IPS DF 4.7 (cell line): ENCODE results near the gene MTFP1.
"Not testable (repeated sequence)": the region's sequence is repeated elsewhere in the genome, so short reads cannot be mapped to it uniquely, and the experiment has no call there.

Experiments
- DNase-seq: peaks from one replicate; pipeline ENCODE4 v3.0.0-alpha.2; 2013; ENCODE audit warnings: low spot score; ENCODE audit errors: extremely low read depth

The MTFP1 gene, protein sequence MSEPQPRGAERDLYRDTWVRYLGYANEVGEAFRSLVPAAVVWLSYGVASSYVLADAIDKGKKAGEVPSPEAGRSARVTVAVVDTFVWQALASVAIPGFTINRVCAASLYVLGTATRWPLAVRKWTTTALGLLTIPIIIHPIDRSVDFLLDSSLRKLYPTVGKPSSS

GRCh38 chr22:30425616-30426387, at the start of gene MTFP1:
TSS of gene MTFP1 (plus strand) at chr22:30425768. CDS start at chr22:30425880, 112 bp downstream.
- no peak for DNase-seq

DNA sequence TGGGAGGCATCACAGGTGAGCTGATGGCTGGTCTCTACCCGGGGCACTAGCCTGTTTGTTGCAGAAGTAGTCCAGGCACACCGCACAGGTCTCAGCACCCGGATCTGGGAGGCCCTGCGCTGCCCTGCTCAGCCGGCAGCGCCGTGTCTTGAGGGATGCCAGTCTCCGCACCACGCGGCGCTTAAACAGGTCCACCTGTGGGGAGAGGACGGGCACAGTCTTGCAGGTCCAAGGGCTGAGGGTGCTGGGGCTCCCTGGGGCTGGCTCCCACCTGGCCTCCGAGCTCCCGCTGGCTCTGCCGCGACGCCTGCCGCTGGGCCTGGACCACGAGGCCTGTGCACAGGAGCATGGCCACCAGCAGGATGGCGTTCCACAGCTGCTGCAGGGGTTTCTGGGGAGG, 45.6 kb upstream of the MTFP1 start:
- DNase-seq = no peak

GRCh38 chr22:30381264-30381663, 44.3 kb upstream of the MTFP1 start:
- DNase-seq = no peak

DNA sequence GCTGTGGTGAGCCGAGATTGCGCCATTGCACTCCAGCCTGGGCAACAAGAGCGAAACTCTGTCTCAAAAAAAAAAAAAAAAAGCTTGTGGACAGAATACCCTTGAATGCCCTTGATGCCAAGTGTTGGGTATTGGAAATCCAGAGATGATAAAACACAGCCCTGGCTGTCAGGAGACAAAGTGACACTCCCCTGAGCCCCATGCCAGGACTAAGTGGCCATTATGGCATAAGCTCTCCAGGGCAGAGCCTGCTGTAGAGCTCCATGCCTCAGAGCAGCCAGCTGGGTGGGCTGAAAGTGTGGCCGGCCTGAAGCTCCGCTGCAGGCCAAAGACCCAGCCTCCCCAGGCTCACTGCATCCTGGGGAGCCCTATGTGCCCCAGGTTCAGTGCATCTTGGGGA, 43.2 kb upstream of the MTFP1 start:
- no peak for DNase-seq

DNA sequence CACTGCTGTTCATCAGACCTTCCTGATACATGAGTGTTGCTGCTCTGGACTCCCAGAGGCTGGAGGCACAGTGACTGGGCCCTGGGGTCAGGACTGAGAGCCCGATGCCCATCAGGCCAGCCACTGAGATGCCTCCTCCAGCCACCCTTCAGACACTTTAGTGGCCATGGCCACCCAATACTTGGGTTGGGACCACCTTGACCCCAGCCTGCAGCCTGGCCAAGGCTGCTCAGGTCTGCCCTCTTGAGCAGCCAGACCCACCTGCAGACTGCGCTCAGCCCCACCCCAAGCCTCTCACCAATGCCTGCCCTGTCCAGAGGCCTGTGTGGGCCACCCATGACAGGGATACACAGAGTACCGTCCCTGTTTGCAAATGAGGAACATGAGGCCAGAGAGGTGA, 42.5 kb upstream of the MTFP1 start:
- DNase-seq = no peak

DNA sequence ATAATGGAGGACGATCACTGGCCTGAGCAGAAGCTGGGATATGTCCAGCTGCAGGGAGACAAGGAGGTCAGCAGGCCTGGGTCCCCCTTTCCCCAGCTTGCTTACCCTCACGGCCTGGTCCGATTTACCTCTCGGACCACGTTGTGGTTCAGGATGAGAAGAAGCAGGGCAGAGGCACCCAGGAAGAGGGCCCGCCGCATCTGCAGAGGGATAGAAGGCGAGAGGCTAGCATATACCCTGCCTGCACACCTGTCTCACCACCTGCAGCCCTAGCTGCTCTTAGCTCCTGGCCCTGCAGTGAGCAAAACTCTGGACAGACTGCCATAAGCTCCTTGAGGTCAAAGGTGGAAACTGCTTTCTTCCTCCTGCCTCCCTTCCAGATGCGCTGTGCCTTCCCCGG, 39.6 kb upstream of the MTFP1 start:
- no peak for DNase-seq

DNA sequence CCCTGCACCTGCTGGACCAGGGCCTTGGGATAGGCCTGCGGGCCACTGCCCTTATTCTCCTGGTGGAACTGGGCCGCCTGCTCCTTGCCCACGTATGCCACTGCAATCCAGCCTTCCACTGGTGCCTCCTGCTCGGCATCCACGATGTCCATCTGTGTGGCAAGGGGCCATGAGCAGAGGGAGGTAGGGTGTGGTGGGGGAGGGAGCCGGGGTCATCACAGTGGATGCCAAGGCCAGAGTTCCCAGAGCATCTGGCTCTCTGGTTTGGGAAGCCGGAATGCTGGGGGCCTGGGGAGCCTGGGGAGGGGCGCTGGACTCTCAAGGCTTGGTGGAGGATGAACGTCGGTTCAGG, 39.0 kb upstream of the MTFP1 start:
- no peak for DNase-seq

- no peak for DNase-seq
Measured at GRCh38 chr22:30386960-30387827, 38.4 kb upstream of the MTFP1 start, which contains the start of gene RNF215. TSS of gene RNF215 (minus strand) at chr22:30387411. CDS start at chr22:30387313, 98 bp downstream.

- DNase-seq = no peak
Measured at GRCh38 chr22:30390974-30391691, 34.4 kb upstream of the MTFP1 start.

GRCh38 chr22:30392661-30393321, 32.8 kb upstream of the MTFP1 start:
- DNase-seq = no peak

GRCh38 chr22:30393322-30393680, 32.3 kb upstream of the MTFP1 start:
- DNase-seq = no peak

DNA sequence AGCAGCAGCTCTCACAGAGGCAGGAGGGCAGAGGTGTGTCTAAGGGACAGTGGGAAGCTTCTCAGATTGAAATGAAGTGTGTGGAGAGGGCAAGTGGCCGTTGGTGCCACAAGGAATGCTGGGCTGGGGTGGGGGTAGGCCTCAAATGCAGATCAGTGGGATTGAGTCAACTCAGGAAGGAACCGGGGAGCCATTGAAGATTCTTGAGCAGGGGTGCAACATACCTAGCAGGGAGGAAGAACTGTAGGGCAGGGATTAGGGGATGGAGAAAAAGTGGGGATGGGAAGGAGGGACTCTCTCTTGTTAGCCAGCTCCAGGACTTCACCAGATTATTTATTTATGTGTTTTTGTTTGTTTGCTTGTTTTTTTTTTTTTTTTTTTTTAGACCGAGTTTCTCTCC, 31.7 kb upstream of the MTFP1 start:
- DNase-seq = no peak

DNA sequence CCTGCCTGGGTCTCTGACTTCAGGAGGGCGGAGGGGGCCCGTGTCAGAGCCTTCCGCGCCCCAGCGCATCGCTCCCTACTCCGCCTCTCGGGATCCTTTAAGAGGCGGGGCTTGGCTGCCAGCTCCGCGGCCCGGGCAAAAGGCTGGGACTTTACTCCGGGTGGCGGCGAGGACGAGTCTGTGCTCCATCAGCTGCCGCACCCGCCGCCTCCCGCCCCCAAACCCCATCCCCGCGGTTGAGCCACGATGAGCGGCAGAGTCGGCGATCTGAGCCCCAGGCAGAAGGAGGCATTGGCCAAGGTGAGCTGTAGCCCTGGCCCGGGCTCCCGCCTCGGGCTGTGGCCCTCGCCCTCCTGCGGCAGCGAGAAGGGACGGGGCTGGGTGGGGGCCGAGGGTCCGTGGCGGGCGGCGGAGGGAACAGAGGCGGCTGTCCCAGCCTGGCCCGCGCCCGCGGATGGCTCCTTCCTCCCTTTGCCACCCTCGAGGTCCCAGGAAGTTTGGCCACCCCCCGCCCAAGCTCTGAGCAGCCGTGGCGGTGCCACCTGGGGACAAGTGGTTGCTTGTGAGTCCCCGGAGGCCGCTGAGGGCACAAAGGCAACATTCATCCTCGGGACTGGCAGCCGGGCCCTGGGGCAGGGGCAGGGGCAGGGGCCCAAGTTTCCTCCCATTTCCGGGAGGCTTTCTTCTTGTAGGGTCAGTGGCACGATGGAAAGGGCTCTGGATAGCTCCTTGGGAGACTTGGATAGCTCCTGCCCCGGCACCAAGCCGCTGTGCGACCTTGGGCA, 28.5 kb upstream of the MTFP1 start, which contains the start of gene SEC14L2:
Gene SEC14L2, plus strand, starts transcription at position 148 of the 785 bp plus-strand sequence. Its CDS starts 99 bp downstream, at position 247.
- DNase-seq = no peak

- no peak for DNase-seq
Measured at GRCh38 chr22:30397656-30398635, 27.6 kb upstream of the MTFP1 start.

- DNase-seq = no peak
Measured at GRCh38 chr22:30398685-30399680, 26.6 kb upstream of the MTFP1 start.

DNA sequence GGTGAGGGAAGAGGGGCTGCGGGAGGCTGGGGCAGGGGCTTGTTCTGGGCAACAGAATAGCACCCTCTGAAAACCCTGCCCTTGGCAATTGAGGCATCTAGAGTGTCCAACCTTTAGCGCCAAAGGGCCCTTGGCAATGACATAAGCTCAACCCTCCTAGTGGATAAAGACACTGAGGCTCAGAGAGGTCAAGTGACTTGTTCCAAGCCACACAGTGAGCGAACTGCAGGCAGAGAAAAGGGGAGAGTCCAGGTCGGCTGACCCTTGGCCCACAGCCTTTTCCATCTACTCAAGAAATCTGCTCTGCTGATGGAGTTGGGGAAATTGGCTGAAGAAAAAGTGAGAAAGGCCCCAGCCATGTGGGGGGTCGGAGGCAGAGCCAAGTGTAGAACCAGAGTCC, 25.9 kb upstream of the MTFP1 start:
- no peak for DNase-seq

- no peak for DNase-seq
Measured at GRCh38 chr22:30400159-30400558, 25.4 kb upstream of the MTFP1 start.

DNA sequence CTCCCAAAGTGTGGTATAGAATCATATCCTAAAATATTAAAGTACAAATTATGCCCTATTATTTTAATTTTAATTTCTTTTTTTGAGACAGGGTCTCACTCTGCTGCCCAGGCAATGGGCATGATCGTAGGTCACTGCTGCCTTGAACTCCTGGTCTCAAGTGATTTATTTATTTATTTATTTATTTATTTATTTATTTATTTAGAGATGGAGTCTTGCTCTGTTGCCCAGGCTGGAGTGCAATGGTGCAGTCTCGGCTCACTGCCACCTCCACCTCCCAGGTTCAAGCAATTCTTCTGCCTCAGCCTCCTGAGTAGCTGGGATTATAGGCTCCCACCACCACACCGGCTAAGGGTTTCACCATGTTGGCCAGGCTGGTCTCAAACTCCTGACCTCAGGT, 24.5 kb upstream of the MTFP1 start:
- DNase-seq = not testable (repeated sequence)
